Left ventricle myocardium inferior (tissue), 1 donor: ENCODE data around the gene PKNOX2. TPM values are rescaled to one million over a fixed set of nuclear protein-coding genes. Genes with fewer than 3 reads are reported as not detected.

Experiments
- DNase-seq: peaks from one replicate; pipeline ENCODE4 v3.0.0-alpha.2; 2020
- H3K27ac ChIP-seq: fragments of 200-600 bp; replicated peaks from 2 replicates; pipeline ENCODE4 v1.8.0; 2021
- H3K27me3 ChIP-seq: fragments of 200-600 bp; 2 replicates; pipeline ENCODE4 v1.8.0; 2021; ENCODE audit warnings: low read depth
- H3K36me3 ChIP-seq: fragments of 200-600 bp; 2 replicates; pipeline ENCODE4 v1.8.0; 2021
- H3K4me1 ChIP-seq: fragments of 200-600 bp; 2 replicates; pipeline ENCODE4 v1.8.0; 2021
- H3K4me3 ChIP-seq: fragments of 200-600 bp; 2 replicates; pipeline ENCODE4 v1.8.0; 2021; ENCODE audit warnings: mild to moderate bottlenecking, moderate library complexity
- H3K9me3 ChIP-seq: fragments of 200-600 bp; replicated peaks from 2 replicates; pipeline ENCODE4 v1.8.0; 2021
- CTCF ChIP-seq: fragments of 200-600 bp; IDR thresholded peaks from 2 replicates; pipeline ENCODE4 v1.8.0; 2021; ENCODE audit warnings: antibody characterized with exemption, mild to moderate bottlenecking, borderline replicate concordance
- intact Hi-C: fragments of 100-400 bp; cut with micrococcal nuclease; formaldehyde crosslinking; loops from one replicate; pipeline ENCODE4 v1.11.0; 2022
- total RNA-seq: library from RNA; stranded (reverse); fragmentation: NEBNext Ultra II Directional; extraction: Animal tissue kit (Norgen Biotek cat#: 25700); gene quantifications from one replicate; pipeline ENCODE4 v1.2.1, GENCODE V29; 2021
- donor health status: DM: no; HTN: yes; CAD: no; lungs with severe emphysema.

PKNOX2 gene
- total RNA-seq, 1 donor from 2014 or later = 6.2 TPM

- Histone ChIP-seq H3K27me3 (peaks cover 63% of the 10 kb centered on the region), H3K4me1 (peaks cover 39% of the 10 kb centered on the region), H3K9me3 (no peaks in the 10 kb centered on the region), H3K36me3 (no peaks in the 10 kb centered on the region), H3K27ac (peak overlapping the region; percentile 60), H3K4me3 (peak overlapping the region; percentile 26)
- TF ChIP-seq CTCF = no peak
- intact Hi-C loops = no loop called here
- no peak for DNase-seq
Observed at GRCh38 chr11:125262194-125262829, 97.8 kb downstream of the PKNOX2 start.

- peaks cover 39% of the 10 kb centered on the region for H3K4me1 ChIP-seq
- DNase-seq = no peak
- no peaks in the 10 kb centered on the region for H3K36me3 ChIP-seq
- intact Hi-C loops = no loop called here
- peaks cover 58% of the 10 kb centered on the region for H3K27me3 ChIP-seq
- no peak for TF ChIP-seq CTCF
- peak overlapping the region; percentile 26 for H3K4me3 ChIP-seq
- no peaks in the 10 kb centered on the region for H3K9me3 ChIP-seq
- H3K27ac ChIP-seq = peak overlapping the region; percentile 60
Observed at GRCh38 chr11:125262830-125263218, 98.3 kb downstream of the PKNOX2 start.

DNA sequence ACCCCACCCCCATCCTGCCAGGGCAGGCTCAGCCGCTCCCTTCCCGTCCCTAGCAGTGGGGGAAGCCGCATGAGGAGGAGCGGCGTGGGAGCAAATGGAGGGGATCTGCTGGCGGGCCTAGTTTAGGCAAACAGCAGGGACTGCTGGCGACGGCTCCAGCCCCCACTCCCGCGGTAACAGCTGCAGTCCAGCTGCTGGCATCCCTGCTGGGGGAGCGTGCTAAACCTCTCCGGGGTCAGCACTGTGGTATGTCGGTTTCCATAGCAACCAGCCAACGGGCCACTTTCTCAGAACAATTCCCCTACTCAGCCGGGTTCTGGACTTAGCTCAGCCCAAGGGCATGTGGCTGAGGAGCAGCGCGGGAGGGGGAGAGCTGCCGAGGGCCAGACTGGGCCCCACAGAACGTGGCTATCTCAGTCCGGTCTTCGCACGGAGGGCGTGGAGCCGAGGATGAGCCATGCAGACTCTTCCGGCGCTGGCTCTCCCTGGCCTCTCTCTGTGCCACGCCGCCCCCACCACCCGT lies 98.8 kb downstream of the PKNOX2 start:
- intact Hi-C loops = no loop called here
- Histone ChIP-seq H3K9me3 (no peaks in the 10 kb centered on the region), H3K36me3 (no peaks in the 10 kb centered on the region), H3K27ac (peak overlapping the region; percentile 60), H3K4me1 (peaks cover 39% of the 10 kb centered on the region), H3K4me3 (peak overlapping the region; percentile 26), H3K27me3 (peaks cover 58% of the 10 kb centered on the region)
- no peak for TF ChIP-seq CTCF
- DNase-seq = peak; percentile 87

DNA sequence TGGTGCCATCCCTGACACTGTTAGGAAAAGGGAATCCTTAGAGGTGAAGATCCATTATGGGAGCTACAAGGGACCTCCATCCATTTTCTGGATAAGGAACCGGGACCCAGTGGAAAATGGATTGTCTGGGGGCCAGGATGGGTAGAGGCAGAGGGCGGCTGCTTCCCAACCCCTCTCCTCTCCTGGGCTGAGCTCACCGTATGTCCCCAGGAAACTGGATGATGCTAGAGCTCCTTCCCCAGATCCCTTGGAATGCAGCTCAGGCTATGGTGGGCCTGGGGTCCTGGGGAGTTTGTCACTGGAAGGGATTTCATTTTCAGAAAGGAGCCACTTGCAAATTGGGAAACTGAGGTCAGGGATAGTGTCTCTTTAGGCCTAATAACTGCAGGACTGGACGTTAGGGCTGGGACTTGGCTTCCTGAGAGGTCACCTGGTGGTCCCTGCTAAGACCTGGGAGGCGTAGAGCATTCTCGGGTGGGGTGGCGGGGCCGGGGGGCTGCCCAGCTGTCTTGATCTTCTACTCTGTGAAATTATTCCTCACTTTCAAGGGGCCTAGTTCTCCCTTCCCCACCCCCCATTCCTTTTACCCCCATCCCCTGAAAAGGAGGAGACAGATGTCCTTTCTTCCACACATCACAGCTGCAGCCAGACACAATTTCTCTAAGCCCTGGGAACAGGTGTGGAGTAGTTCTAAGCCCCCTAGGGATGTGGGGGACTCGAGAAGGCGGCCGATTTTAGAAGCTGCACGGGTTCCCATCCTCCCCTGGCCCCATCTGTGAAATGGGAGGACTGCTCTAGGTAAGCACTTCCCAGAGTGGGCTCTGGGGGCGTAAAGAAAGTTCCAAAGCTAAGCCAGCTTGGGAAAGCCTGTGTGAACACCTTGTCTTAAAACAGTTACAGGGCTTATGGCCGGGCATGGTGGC lies 99.8 kb downstream of the PKNOX2 start:
- intact Hi-C loops = no loop called here
- Histone ChIP-seq H3K4me1 (peaks cover 31% of the 10 kb centered on the region), H3K27ac (peak overlapping the region; percentile 60), H3K4me3 (no peak overlapping the region), H3K9me3 (no peaks in the 10 kb centered on the region), H3K27me3 (peaks cover 53% of the 10 kb centered on the region), H3K36me3 (no peaks in the 10 kb centered on the region)
- TF ChIP-seq CTCF = no peak
- DNase-seq = no peak

- peaks cover 23% of the 10 kb centered on the region for H3K27me3 ChIP-seq
- intact Hi-C loops = no loop called here
- H3K4me3 ChIP-seq = no peak overlapping the region
- H3K9me3 ChIP-seq = no peaks in the 10 kb centered on the region
- H3K36me3 ChIP-seq = no peaks in the 10 kb centered on the region
- TF ChIP-seq CTCF = no peak
- no peak for DNase-seq
- H3K27ac ChIP-seq = no peak overlapping the region
- H3K4me1 ChIP-seq = peaks cover 17% of the 10 kb centered on the region
Observed at GRCh38 chr11:125267548-125267947, 103.0 kb downstream of the PKNOX2 start.
